K562 (cell line): ENCODE results near the gene ACSM6. TPM values are rescaled to one million over a fixed set of nuclear protein-coding genes. Genes with fewer than 3 reads are reported as not detected.

Experiments used
- ATF1 ChIP-seq, 2 experiments: fragments of 450-650 bp in 1 of 2; IDR thresholded peaks; 2 replicates each; pipeline ENCODE4 v1.6.1; 2016; ENCODE audit warnings: missing compliant biosample characterization in 1 of 2, missing genetic modification characterization in 1 of 2
- CREB1 ChIP-seq, 2 experiments: sonication (generic) in 1 of 2; formaldehyde crosslinking in 1 of 2; IDR thresholded peaks; 2 replicates each; pipeline versions ENCODE4 v1.6.1 to v1.8.0; 2012 to 2022; ENCODE audit warnings: inconsistent platforms in 1 of 2, mild to moderate bottlenecking in 1 of 2, missing genetic modification reagents in 1 of 2, moderate library complexity in 1 of 2
- GATAD2A ChIP-seq: fragments of 450-650 bp; IDR thresholded peaks from 2 replicates; pipeline ENCODE4 v1.6.1; 2017
- L3MBTL2 ChIP-seq: fragments of 450-650 bp; IDR thresholded peaks from 2 replicates; pipeline ENCODE4 v1.6.1; 2016; ENCODE audit warnings: mild to moderate bottlenecking, moderate library complexity
- NCOA4 ChIP-seq: fragments of 450-650 bp; IDR thresholded peaks from 2 replicates; pipeline ENCODE4 v1.6.1; 2018; ENCODE audit warnings: mild to moderate bottlenecking; ENCODE audit not compliant: partially characterized antibody
- PHF21A ChIP-seq: fragments of 450-650 bp; IDR thresholded peaks from 2 replicates; pipeline ENCODE4 v1.6.1; 2017; ENCODE audit warnings: low read depth, borderline replicate concordance
- RBM15 ChIP-seq: fragments of 200-400 bp; formaldehyde crosslinking; IDR thresholded peaks from 2 replicates; pipeline ENCODE4 v1.6.1; 2018; ENCODE audit warnings: mild to moderate bottlenecking, low read length, moderate library complexity; ENCODE audit not compliant: insufficient read depth
- SMAD4 ChIP-seq: fragments of 250-450 bp; sonication (Bioruptor Pico); conservative IDR thresholded peaks from 2 replicates; pipeline ENCODE4 v1.8.0; 2021; ENCODE audit warnings: inconsistent platforms, mild to moderate bottlenecking, moderate library complexity
- SOX6 ChIP-seq: fragments of 450-650 bp; IDR thresholded peaks from 2 replicates; pipeline ENCODE4 v1.6.1; 2014; ENCODE audit warnings: mild to moderate bottlenecking
- SRSF9 ChIP-seq: fragments of 200-400 bp; formaldehyde crosslinking; IDR thresholded peaks from 2 replicates; pipeline ENCODE4 v1.6.1; 2017; ENCODE audit warnings: low read depth, low read length, borderline replicate concordance
- STAT5B ChIP-seq: fragments of 250-450 bp; sonication (Bioruptor Pico); IDR thresholded peaks from 2 replicates; pipeline ENCODE4 v1.8.0; 2021; ENCODE audit warnings: mild to moderate bottlenecking, inconsistent platforms
- ZZZ3 ChIP-seq: fragments of 450-650 bp; IDR thresholded peaks from 2 replicates; pipeline ENCODE4 v1.6.1; 2016; ENCODE audit warnings: antibody characterized with exemption, mild to moderate bottlenecking, moderate library complexity
- polyA plus RNA-seq, 8 experiments: library from polyadenylated mRNA; depleted of rRNA in 4 of 8; stranded (reverse) in 5 of 8; unstranded in 3 of 8; fragments of >200 nt; fragmentation: Nextera tagmentation in 2 of 8; fragmentation: Illumina TruSeq in 1 of 8; extraction: Ambion mirVana in 2 of 8; extraction: Trizol in 1 of 8; gene quantifications; 2 replicates each; pipeline versions ENCODE4 v1.2.1 to v1.2.3, GENCODE V29; 2011 to 2014; ENCODE audit warnings: inconsistent platforms in 1 of 8, missing spikeins in 1 of 8
- total RNA-seq, 7 experiments: library from RNA; depleted of rRNA in 6 of 7; stranded (reverse); fragments of >200 nt in 6 of 7; fragmentation: Illumina TruSeq in 2 of 7; extraction: Trizol in 2 of 7; gene quantifications; 2 replicates each; pipeline versions ENCODE4 v1.2.1 to v1.2.3, GENCODE V29; 2011 to 2021; ENCODE audit warnings: low replicate concordance in 1 of 7
- TF ChIP-seq, protein P1 (sequence below), 2 experiments: fragments of 200-800 bp in 1 of 2; sonication (Bioruptor generic) in 1 of 2; sonication (generic) in 1 of 2; formaldehyde crosslinking in 1 of 2; IDR thresholded peaks in 1 of 2; conservative IDR thresholded peaks in 1 of 2; 2 replicates each; pipeline versions ENCODE4 v1.5.0 to v1.6.1; 2016 to 2020; ENCODE audit warnings: missing compliant biosample characterization in 1 of 2, missing genetic modification characterization in 1 of 2, missing genetic modification reagents in 1 of 2
- TF ChIP-seq, protein P2 (sequence below): IDR thresholded peaks from 2 replicates; pipeline ENCODE4 v1.6.1; 2016; ENCODE audit warnings: missing genetic modification characterization, missing compliant biosample characterization
- TF ChIP-seq, protein P3 (sequence below): IDR thresholded peaks from 2 replicates; pipeline ENCODE4 v1.6.1; 2014; ENCODE audit warnings: antibody characterized with exemption
- TF ChIP-seq, protein P4 (sequence below): sonication (generic); formaldehyde crosslinking; IDR thresholded peaks from 2 replicates; pipeline ENCODE4 v1.8.1; 2023; ENCODE audit warnings: mild to moderate bottlenecking, missing genetic modification reagents

The ACSM6 gene
- total and polyA plus RNA-seq, 9 of the 15 experiments (the other 6 are each of a cell fraction or from before 2014, with no cell fraction given) = not detected

DNA sequence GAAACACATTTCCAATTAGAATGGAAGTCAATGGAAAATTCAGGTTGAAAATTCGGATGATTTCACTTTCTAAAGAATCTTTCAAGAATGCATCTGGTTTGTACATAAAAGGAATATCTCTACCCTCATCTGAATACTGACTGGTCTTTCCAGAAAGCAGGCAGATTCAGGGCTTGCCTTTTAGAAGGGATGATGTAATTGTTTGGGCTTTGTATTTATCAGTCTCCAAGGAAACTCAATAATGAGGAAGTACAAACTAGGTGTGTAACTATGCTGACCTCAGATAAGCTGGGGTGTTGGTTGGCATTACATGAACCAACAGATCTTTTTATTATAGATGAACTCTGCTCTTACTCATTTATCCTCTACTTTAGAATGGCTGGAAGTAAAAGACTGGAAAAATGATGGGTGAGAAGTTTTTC is 72.6 kb downstream of the ACSM6 start (continued):
- TF ChIP-seq, protein P1, sequence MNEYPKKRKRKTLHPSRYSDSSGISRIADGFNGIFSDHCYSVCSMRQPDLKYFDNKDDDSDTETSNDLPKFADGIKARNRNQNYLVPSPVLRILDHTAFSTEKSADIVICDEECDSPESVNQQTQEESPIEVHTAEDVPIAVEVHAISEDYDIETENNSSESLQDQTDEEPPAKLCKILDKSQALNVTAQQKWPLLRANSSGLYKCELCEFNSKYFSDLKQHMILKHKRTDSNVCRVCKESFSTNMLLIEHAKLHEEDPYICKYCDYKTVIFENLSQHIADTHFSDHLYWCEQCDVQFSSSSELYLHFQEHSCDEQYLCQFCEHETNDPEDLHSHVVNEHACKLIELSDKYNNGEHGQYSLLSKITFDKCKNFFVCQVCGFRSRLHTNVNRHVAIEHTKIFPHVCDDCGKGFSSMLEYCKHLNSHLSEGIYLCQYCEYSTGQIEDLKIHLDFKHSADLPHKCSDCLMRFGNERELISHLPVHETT (CRISPR knock-in tag; conservative IDR thresholded peaks at IDR 0.05 in 1 of 2, IDR thresholded peaks at IDR 0.05 in 1 of 2) = peak in 1 of 2 experiments; percentile 72; a peak in 2 of 4 replicates
- TF ChIP-seq ZZZ3 (no peak), PHF21A (no peak), ATF1 (CRISPR knock-in tag; IDR thresholded peaks at IDR 0.05) (no peak), ATF1 (tag; IDR thresholded peaks at IDR 0.05) (no peak), CREB1 (IDR thresholded peaks at IDR 0.05) (no peak), CREB1 (CRISPR knock-in tag; IDR thresholded peaks at IDR 0.05) (no peak), SRSF9 (no peak), GATAD2A (no peak), L3MBTL2 (no peak), SOX6 (peak; percentile 75), NCOA4 (no peak), SMAD4 (CRISPR knock-in tag) (peak; percentile 44; the same call in 1 of the 2 replicates), STAT5B (no peak), RBM15 (no peak)
- TF ChIP-seq, protein P2, sequence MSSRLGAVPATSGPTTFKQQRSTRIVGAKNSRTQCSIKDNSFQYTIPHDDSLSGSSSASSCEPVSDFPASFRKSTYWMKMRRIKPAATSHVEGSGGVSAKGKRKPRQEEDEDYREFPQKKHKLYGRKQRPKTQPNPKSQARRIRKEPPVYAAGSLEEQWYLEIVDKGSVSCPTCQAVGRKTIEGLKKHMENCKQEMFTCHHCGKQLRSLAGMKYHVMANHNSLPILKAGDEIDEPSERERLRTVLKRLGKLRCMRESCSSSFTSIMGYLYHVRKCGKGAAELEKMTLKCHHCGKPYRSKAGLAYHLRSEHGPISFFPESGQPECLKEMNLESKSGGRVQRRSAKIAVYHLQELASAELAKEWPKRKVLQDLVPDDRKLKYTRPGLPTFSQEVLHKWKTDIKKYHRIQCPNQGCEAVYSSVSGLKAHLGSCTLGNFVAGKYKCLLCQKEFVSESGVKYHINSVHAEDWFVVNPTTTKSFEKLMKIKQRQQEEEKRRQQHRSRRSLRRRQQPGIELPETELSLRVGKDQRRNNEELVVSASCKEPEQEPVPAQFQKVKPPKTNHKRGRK (tag) = no peak
- TF ChIP-seq, protein P3, sequence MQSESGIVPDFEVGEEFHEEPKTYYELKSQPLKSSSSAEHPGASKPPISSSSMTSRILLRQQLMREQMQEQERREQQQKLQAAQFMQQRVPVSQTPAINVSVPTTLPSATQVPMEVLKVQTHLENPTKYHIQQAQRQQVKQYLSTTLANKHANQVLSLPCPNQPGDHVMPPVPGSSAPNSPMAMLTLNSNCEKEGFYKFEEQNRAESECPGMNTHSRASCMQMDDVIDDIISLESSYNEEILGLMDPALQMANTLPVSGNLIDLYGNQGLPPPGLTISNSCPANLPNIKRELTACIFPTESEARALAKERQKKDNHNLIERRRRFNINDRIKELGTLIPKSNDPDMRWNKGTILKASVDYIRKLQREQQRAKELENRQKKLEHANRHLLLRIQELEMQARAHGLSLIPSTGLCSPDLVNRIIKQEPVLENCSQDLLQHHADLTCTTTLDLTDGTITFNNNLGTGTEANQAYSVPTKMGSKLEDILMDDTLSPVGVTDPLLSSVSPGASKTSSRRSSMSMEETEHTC = no peak
- TF ChIP-seq, protein P4, sequence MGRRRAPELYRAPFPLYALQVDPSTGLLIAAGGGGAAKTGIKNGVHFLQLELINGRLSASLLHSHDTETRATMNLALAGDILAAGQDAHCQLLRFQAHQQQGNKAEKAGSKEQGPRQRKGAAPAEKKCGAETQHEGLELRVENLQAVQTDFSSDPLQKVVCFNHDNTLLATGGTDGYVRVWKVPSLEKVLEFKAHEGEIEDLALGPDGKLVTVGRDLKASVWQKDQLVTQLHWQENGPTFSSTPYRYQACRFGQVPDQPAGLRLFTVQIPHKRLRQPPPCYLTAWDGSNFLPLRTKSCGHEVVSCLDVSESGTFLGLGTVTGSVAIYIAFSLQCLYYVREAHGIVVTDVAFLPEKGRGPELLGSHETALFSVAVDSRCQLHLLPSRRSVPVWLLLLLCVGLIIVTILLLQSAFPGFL (CRISPR knock-in tag) = no peak
